K562 (cell line): ENCODE results near the gene CACNB2.

Source experiments
- ZBTB7A ChIP-seq: IDR thresholded peaks from 2 replicates; pipeline ENCODE4 v1.6.1; 2011; ENCODE audit warnings: low read depth, mild to moderate bottlenecking, low read length, moderate library complexity, borderline replicate concordance; ENCODE audit not compliant: control insufficient read depth
- TF ChIP-seq, protein P1 (sequence below), 3 experiments: IDR thresholded peaks in 2 of 3; conservative IDR thresholded peaks in 1 of 3; 2 replicates each; pipeline ENCODE4 v1.5.1; 2011 to 2012; ENCODE audit warnings: low read length in 3 of 3, mild to moderate bottlenecking in 3 of 3, control low read depth in 2 of 3, improper control_type of control experiment in 1 of 3, inconsistent platforms in 1 of 3, low read depth in 1 of 3, mixed read lengths in 1 of 3, moderate library complexity in 1 of 3; ENCODE audit not compliant: insufficient read depth in 2 of 3
- TF ChIP-seq, protein P2 (sequence below): sonication (generic); formaldehyde crosslinking; IDR thresholded peaks from 2 replicates; pipeline ENCODE4 v1.8.1; 2023; ENCODE audit warnings: mild to moderate bottlenecking, missing genetic modification reagents, moderate library complexity

DNA sequence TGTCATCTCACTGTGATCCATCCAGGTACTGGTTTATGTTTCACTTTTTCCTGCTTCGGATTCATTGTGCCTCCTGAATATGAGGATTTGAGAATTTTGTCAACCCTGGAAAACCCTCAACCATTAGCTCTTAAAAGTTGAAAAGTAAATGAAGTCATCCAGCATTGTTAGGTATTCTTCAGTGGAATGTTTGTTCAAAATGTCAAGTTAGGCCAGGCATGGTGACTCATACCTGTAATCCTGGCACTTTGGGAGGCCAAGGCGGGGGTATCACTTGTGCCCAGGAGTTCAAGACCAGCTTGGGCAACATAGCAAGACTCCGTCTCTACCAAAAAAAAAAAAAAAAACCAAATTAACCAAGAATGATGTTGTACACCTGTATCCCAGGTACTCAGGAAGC, 289.1 kb downstream of the CACNB2 start:
- TF ChIP-seq, protein P1, sequence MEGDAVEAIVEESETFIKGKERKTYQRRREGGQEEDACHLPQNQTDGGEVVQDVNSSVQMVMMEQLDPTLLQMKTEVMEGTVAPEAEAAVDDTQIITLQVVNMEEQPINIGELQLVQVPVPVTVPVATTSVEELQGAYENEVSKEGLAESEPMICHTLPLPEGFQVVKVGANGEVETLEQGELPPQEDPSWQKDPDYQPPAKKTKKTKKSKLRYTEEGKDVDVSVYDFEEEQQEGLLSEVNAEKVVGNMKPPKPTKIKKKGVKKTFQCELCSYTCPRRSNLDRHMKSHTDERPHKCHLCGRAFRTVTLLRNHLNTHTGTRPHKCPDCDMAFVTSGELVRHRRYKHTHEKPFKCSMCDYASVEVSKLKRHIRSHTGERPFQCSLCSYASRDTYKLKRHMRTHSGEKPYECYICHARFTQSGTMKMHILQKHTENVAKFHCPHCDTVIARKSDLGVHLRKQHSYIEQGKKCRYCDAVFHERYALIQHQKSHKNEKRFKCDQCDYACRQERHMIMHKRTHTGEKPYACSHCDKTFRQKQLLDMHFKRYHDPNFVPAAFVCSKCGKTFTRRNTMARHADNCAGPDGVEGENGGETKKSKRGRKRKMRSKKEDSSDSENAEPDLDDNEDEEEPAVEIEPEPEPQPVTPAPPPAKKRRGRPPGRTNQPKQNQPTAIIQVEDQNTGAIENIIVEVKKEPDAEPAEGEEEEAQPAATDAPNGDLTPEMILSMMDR (IDR thresholded peaks at IDR 0.05 in 2 of 3, conservative IDR thresholded peaks at IDR 0.05 in 1 of 3; ENCODE audit: insufficient read depth in 2 of 3, low read depth in 1 of 3, low read length in 3 of 3) = no peak
- TF ChIP-seq, protein P2, sequence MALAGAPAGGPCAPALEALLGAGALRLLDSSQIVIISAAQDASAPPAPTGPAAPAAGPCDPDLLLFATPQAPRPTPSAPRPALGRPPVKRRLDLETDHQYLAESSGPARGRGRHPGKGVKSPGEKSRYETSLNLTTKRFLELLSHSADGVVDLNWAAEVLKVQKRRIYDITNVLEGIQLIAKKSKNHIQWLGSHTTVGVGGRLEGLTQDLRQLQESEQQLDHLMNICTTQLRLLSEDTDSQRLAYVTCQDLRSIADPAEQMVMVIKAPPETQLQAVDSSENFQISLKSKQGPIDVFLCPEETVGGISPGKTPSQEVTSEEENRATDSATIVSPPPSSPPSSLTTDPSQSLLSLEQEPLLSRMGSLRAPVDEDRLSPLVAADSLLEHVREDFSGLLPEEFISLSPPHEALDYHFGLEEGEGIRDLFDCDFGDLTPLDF (CRISPR knock-in tag) = no peak
- TF ChIP-seq ZBTB7A = no peak
